ENCODE data around the gene PACRG.

The PACRG gene

GRCh38 chr6:163300838-163301237 lies 573.1 kb downstream of the PACRG start:
- no peak for TF ChIP-seq NFIC (IDR thresholded peaks at IDR 0.05)
- TF ChIP-seq RAD21 (IDR thresholded peaks at IDR 0.05; ENCODE audit: low read depth), result no peak
- TF ChIP-seq FOXM1 (IDR thresholded peaks at IDR 0.05; ENCODE audit: borderline replicate concordance, low read depth), result no peak
- no peak for TF ChIP-seq TEAD4 (IDR thresholded peaks at IDR 0.05)
- no peak for TF ChIP-seq USF1 (IDR thresholded peaks at IDR 0.05)
- TF ChIP-seq, protein P1, sequence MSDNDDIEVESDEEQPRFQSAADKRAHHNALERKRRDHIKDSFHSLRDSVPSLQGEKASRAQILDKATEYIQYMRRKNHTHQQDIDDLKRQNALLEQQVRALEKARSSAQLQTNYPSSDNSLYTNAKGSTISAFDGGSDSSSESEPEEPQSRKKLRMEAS (IDR thresholded peaks at IDR 0.05), result no peak
- TF ChIP-seq YY1 (IDR thresholded peaks at IDR 0.05; ENCODE audit: low read depth), result no peak
- TF ChIP-seq TCF12 (IDR thresholded peaks at IDR 0.05; ENCODE audit: low read depth), result no peak

DNA sequence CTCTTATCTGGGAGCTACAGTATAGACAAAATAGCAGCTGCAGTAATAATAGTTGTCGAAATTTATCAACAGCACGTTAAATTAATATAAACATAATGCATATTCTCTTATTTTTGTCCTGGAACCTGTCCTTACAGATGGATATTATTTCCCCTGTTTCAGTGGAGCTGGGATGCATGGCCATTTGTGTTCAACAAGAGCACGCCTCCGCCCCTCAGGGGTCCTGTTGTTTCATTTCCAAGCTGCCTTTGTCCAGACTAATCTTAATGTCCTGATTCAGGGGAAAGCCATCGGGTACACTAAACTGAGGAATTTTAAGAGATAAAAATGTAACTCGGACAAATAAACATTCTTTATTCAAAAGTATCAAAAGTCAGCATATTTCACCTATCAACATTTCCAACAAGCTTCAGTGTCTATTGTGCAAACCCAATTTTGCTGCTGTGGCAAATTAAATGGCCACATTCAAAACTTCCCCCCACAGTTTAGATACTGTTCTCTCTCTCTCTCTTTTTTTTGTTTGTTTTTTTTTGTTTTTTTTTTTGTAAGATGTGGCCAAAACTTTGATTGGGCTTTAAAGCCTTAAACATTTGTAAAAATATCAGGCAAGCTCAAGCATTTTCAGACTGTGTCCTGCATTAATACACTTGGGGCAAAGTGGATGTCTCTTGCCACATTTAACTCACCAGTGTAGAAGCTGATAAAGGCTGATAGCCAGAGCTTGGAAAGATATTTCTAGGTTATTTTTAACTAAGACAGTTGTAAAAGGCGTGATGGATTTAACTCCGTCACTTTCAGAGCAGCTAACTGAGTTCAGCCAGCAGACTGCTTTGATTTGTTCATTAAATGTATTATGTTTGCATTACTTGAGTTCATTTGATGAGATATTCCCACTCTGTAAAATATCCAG lies 574.2 kb downstream of the PACRG start:
- TF ChIP-seq USF1 (IDR thresholded peaks at IDR 0.05) (no peak), TAF1 (IDR thresholded peaks at IDR 0.05; ENCODE audit: low read depth) (no peak), ZBTB7A (IDR thresholded peaks at IDR 0.05; ENCODE audit: low read depth) (no peak), FOXM1 (IDR thresholded peaks at IDR 0.05; ENCODE audit: borderline replicate concordance, low read depth) (no peak), CEBPB (IDR thresholded peaks at IDR 0.05) (no peak), EP300 (IDR thresholded peaks at IDR 0.05; ENCODE audit: borderline replicate concordance) (no peak), TEAD4 (IDR thresholded peaks at IDR 0.05) (no peak), RAD21 (IDR thresholded peaks at IDR 0.05; ENCODE audit: low read depth) (no peak), EGR1 (IDR thresholded peaks at IDR 0.05) (no peak), TCF12 (IDR thresholded peaks at IDR 0.05; ENCODE audit: low read depth) (no peak), NFIC (IDR thresholded peaks at IDR 0.05) (no peak), CREB1 (IDR thresholded peaks at IDR 0.05; ENCODE audit: low read depth) (no peak), REST (IDR thresholded peaks at IDR 0.05; ENCODE audit: low read depth) (no peak)
- TF ChIP-seq, protein P1 (IDR thresholded peaks at IDR 0.05), result no peak

- TF ChIP-seq ZBTB7A (IDR thresholded peaks at IDR 0.05; ENCODE audit: low read depth) (no peak), USF1 (IDR thresholded peaks at IDR 0.05) (no peak), RAD21 (IDR thresholded peaks at IDR 0.05; ENCODE audit: low read depth) (no peak), CEBPB (IDR thresholded peaks at IDR 0.05) (no peak), REST (IDR thresholded peaks at IDR 0.05; ENCODE audit: low read depth) (no peak), NFIC (IDR thresholded peaks at IDR 0.05) (no peak), TCF12 (IDR thresholded peaks at IDR 0.05; ENCODE audit: low read depth) (no peak), TEAD4 (IDR thresholded peaks at IDR 0.05) (no peak), CREB1 (IDR thresholded peaks at IDR 0.05; ENCODE audit: low read depth) (no peak), EGR1 (IDR thresholded peaks at IDR 0.05) (no peak), YY1 (IDR thresholded peaks at IDR 0.05; ENCODE audit: low read depth) (no peak), FOXM1 (IDR thresholded peaks at IDR 0.05; ENCODE audit: borderline replicate concordance, low read depth) (no peak), TAF1 (IDR thresholded peaks at IDR 0.05; ENCODE audit: low read depth) (no peak), EP300 (IDR thresholded peaks at IDR 0.05; ENCODE audit: borderline replicate concordance) (no peak)
- TF ChIP-seq, protein P1 (IDR thresholded peaks at IDR 0.05), result no peak
These were observed 575.0 kb downstream of the PACRG start for GRCh38 chr6:163302747-163303146.

DNA sequence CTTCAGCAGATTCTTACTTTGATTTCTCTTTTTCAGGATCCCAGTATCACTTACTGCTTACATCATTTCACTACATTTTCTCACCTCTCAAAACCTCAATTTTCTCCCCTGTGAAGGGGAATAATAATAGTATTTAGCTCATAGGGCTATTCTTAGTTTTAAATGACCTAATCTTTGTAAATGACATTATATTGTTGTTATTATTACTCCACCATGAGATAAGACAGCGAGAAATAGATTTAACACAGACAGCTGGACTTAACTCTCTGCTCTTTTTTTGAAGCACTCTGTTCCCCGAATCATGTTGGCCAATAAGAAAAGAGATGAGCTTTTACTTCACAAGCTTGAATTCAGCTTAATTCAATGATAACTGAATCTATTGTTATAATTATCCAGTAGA lies 578.2 kb downstream of the PACRG start:
- no peak for TF ChIP-seq ZBTB7A (IDR thresholded peaks at IDR 0.05; ENCODE audit: low read depth)
- TF ChIP-seq CREB1 (IDR thresholded peaks at IDR 0.05; ENCODE audit: low read depth), result no peak
- no peak for TF ChIP-seq REST (IDR thresholded peaks at IDR 0.05; ENCODE audit: low read depth)
- TF ChIP-seq EP300 (IDR thresholded peaks at IDR 0.05; ENCODE audit: borderline replicate concordance), result no peak
- TF ChIP-seq TCF12 (IDR thresholded peaks at IDR 0.05; ENCODE audit: low read depth), result no peak
- no peak for TF ChIP-seq EGR1 (IDR thresholded peaks at IDR 0.05)
- no peak for TF ChIP-seq YY1 (IDR thresholded peaks at IDR 0.05; ENCODE audit: low read depth)
- no peak for TF ChIP-seq TAF1 (IDR thresholded peaks at IDR 0.05; ENCODE audit: low read depth)
- no peak for TF ChIP-seq USF1 (IDR thresholded peaks at IDR 0.05)
- no peak for TF ChIP-seq FOXM1 (IDR thresholded peaks at IDR 0.05; ENCODE audit: borderline replicate concordance, low read depth)
- TF ChIP-seq NFIC (IDR thresholded peaks at IDR 0.05), result no peak

All from Ishikawa (cell line).